HG03378 (cell line): Measurements from ENCODE around the gene CLRN3.

ENCODE experiments used
- ATAC-seq: cut with Tn5 transposase; IDR thresholded peaks from one replicate; pipeline ENCODE4 v1.9.1; 2021; ENCODE audit warnings: mild to moderate bottlenecking, moderate library complexity; ENCODE audit not compliant: unreplicated experiment

The CLRN3 gene

GRCh38 chr10:127892743-127893142, at the start of gene CLRN3:
Gene CLRN3 (minus strand): TSS chr10:127892941. CDS start chr10:127892784, 157 bp downstream.
- ATAC-seq = no peak

GRCh38 chr10:127940866-127941640, 48.3 kb upstream of the CLRN3 start:
- ATAC-seq = no peak

- no peak for ATAC-seq
These were observed 47.1 kb upstream of the CLRN3 start for GRCh38 chr10:127939786-127940330.

- ATAC-seq = no peak
These were observed 45.2 kb upstream of the CLRN3 start for GRCh38 chr10:127937915-127938463.

GRCh38 chr10:127937069-127937468, 44.3 kb upstream of the CLRN3 start:
- no peak for ATAC-seq

- ATAC-seq = no peak
These were observed 42.4 kb upstream of the CLRN3 start for GRCh38 chr10:127935071-127935561.

- no peak for ATAC-seq
These were observed 41.6 kb upstream of the CLRN3 start for GRCh38 chr10:127934383-127934782.

GRCh38 chr10:127933271-127933670, 40.5 kb upstream of the CLRN3 start:
- no peak for ATAC-seq

- no peak for ATAC-seq
These were observed 40.0 kb upstream of the CLRN3 start for GRCh38 chr10:127932521-127933270.

- no peak for ATAC-seq
These were observed 35.5 kb upstream of the CLRN3 start for GRCh38 chr10:127928021-127928806.

GRCh38 chr10:127926455-127926854, 33.7 kb upstream of the CLRN3 start:
- ATAC-seq = no peak

GRCh38 chr10:127925471-127926207, 32.9 kb upstream of the CLRN3 start:
- ATAC-seq = no peak

GRCh38 chr10:127923646-127924045, 30.9 kb upstream of the CLRN3 start:
- ATAC-seq = no peak

GRCh38 chr10:127922675-127923366, 30.1 kb upstream of the CLRN3 start:
- no peak for ATAC-seq

GRCh38 chr10:127922206-127922605, 29.5 kb upstream of the CLRN3 start:
- no peak for ATAC-seq

- ATAC-seq = no peak
These were observed 29.0 kb upstream of the CLRN3 start for GRCh38 chr10:127921753-127922145.

- no peak for ATAC-seq
These were observed 28.5 kb upstream of the CLRN3 start for GRCh38 chr10:127921075-127921752.

GRCh38 chr10:127920306-127921074, 27.7 kb upstream of the CLRN3 start:
- ATAC-seq = no peak
